H1 (cell line): ENCODE results near the gene BCAS1. TPM values are rescaled to one million over a fixed set of nuclear protein-coding genes. Genes with fewer than 3 reads are reported as not detected.

Source experiments
- CTCF ChIA-PET: fragments of 300-600 bp; sonication (Branson Sonifier 250); formaldehyde crosslinking; loops from one replicate; lab custom pipeline; 2021; ENCODE audit not compliant: partially characterized antibody; lab: Charles Lee
- POLR2A ChIA-PET: fragments of 300-600 bp; sonication (Branson Sonifier 250); formaldehyde crosslinking; loops from one replicate; lab custom pipeline; 2021; ENCODE audit warnings: inconsistent platforms; ENCODE audit not compliant: partially characterized antibody; lab: Charles Lee
- DNase-seq, 2 experiments: peaks; one replicate each; pipeline versions ENCODE4 v3.0.0 to v3.0.0-alpha.2; 2010 to 2022; ENCODE audit warnings: low spot score in 2 of 2, low read depth in 1 of 2, mixed read lengths in 1 of 2
- FAIRE-seq: peaks from 2 replicates; lab custom pipeline; 2011; peaks lifted over from hg19 to GRCh38; lab: Jason Lieb, UNC
- H2AFZ ChIP-seq: 2 replicates; pipeline ENCODE4 v1.8.1; 2012; ENCODE audit warnings: low read length, inconsistent platforms
- H2AK5ac ChIP-seq: 2 replicates; pipeline ENCODE4 v1.6.1; 2013; ENCODE audit warnings: low read depth, low read length
- H2BK120ac ChIP-seq: replicated peaks from 2 replicates; pipeline ENCODE3; 2013; ENCODE audit warnings: low read depth, low read length, inconsistent platforms
- H2BK12ac ChIP-seq: 2 replicates; pipeline ENCODE4 v1.6.1; 2013; ENCODE audit warnings: low read depth, low read length
- H2BK15ac ChIP-seq: 2 replicates; pipeline ENCODE4 v1.6.1; 2013; ENCODE audit warnings: low read length
- H2BK20ac ChIP-seq: 2 replicates; pipeline ENCODE4 v1.6.1; 2013; ENCODE audit warnings: low read length
- H2BK5ac ChIP-seq: 2 replicates; pipeline ENCODE4 v1.6.1; 2013; ENCODE audit warnings: low read depth, low read length
- H3K14ac ChIP-seq: 2 replicates; pipeline ENCODE4 v1.6.1; 2013; ENCODE audit warnings: inconsistent platforms; ENCODE audit not compliant: insufficient read length
- H3K18ac ChIP-seq: 2 replicates; pipeline ENCODE4 v1.6.1; 2013; ENCODE audit warnings: low read length; ENCODE audit errors: extremely low read depth
- H3K23ac ChIP-seq: 2 replicates; pipeline ENCODE4 v1.6.1; 2013; ENCODE audit warnings: inconsistent platforms; ENCODE audit not compliant: insufficient read length
- H3K23me2 ChIP-seq: 2 replicates; pipeline ENCODE4 v1.6.1; 2013; ENCODE audit warnings: low read depth, low read length
- H3K27ac ChIP-seq: 2 replicates; pipeline ENCODE4 v1.6.1; 2011; ENCODE audit warnings: low read depth, low read length, inconsistent platforms
- H3K27me3 ChIP-seq, 4 experiments: replicated peaks in 1 of 4; 1 replicate in 1 of 4; 2 replicates in 3 of 4; pipeline versions ENCODE4 v1.6.1 to v1.8.1; 2011 to 2013; ENCODE audit warnings: low read length in 3 of 4, mild to moderate bottlenecking in 3 of 4, inconsistent platforms in 2 of 4, mixed read lengths in 2 of 4, moderate library complexity in 1 of 4; ENCODE audit not compliant: control insufficient read depth in 3 of 4, insufficient read depth in 3 of 4; ENCODE audit errors: extremely low read depth in 1 of 4
- H3K36me3 ChIP-seq, 4 experiments: 2 replicates each; pipeline versions ENCODE4 v1.6.1 to v1.8.1; 2011 to 2013; ENCODE audit warnings: mild to moderate bottlenecking in 4 of 4, low read length in 3 of 4, moderate library complexity in 2 of 4, control low read depth in 1 of 4, inconsistent platforms in 1 of 4; ENCODE audit not compliant: insufficient read depth in 4 of 4, control insufficient read depth in 2 of 4
- H3K4ac ChIP-seq: replicated peaks from 2 replicates; pipeline ENCODE3; 2013; ENCODE audit warnings: low read length, low read depth, mixed read lengths, inconsistent platforms; ENCODE audit not compliant: insufficient read length
- H3K4me1 ChIP-seq, 4 experiments: replicated peaks in 1 of 4; 1 replicate in 1 of 4; 2 replicates in 3 of 4; pipeline versions ENCODE4 v1.6.1 to v1.8.1; 2011 to 2013; ENCODE audit warnings: low read length in 3 of 4, inconsistent platforms in 2 of 4, mixed read lengths in 1 of 4; ENCODE audit not compliant: insufficient read depth in 4 of 4, control insufficient read depth in 3 of 4
- H3K4me2 ChIP-seq, 2 experiments: 2 replicates each; pipeline versions ENCODE4 v1.6.1 to v1.8.1; 2011 to 2013; ENCODE audit warnings: low read depth in 2 of 2, low read length in 2 of 2, control low read depth in 1 of 2, inconsistent platforms in 1 of 2, mild to moderate bottlenecking in 1 of 2; ENCODE audit not compliant: insufficient read depth in 1 of 2
- H3K4me3 ChIP-seq, 4 experiments: fragments of 200-600, 300-600 bp in 1 of 4; sonication (generic), shearing (Covaris generic), sonication (Bioruptor Twin) in 1 of 4; 2 replicates each; pipeline versions ENCODE4 v1.5.1 to v1.8.1; 2011 to 2016; ENCODE audit warnings: low read length in 4 of 4, low read depth in 3 of 4, control low read depth in 2 of 4, inconsistent platforms in 2 of 4, mild to moderate bottlenecking in 2 of 4, mixed read lengths in 1 of 4, moderate library complexity in 1 of 4; ENCODE audit not compliant: insufficient read depth in 2 of 4; ENCODE audit errors: extremely low read depth in 1 of 4
- H3K56ac ChIP-seq: replicated peaks from 2 replicates; pipeline ENCODE3; 2013; ENCODE audit warnings: low read depth, mild to moderate bottlenecking, mixed read lengths, low read length, inconsistent platforms; ENCODE audit not compliant: insufficient read length
- H3K79me1 ChIP-seq: 2 replicates; pipeline ENCODE4 v1.6.1; 2013; ENCODE audit warnings: low read depth, low read length, control low read depth
- H3K79me2 ChIP-seq, 2 experiments: 2 replicates each; pipeline versions ENCODE4 v1.6.1 to v1.8.1; 2012 to 2013; ENCODE audit warnings: low read length in 2 of 2, mild to moderate bottlenecking in 2 of 2, inconsistent platforms in 1 of 2; ENCODE audit not compliant: insufficient read depth in 2 of 2, control insufficient read depth in 1 of 2
- H3K9ac ChIP-seq, 4 experiments: replicated peaks in 1 of 4; 1 replicate in 1 of 4; 2 replicates in 3 of 4; pipeline versions ENCODE4 v1.6.1 to v1.8.1; 2011 to 2013; ENCODE audit warnings: low read depth in 3 of 4, low read length in 3 of 4, control low read depth in 2 of 4, mild to moderate bottlenecking in 2 of 4, moderate library complexity in 2 of 4, inconsistent platforms in 1 of 4; ENCODE audit errors: extremely low read depth in 1 of 4
- H3K9me3 ChIP-seq, 2 experiments: 2 replicates each; pipeline versions ENCODE4 v1.6.1 to v1.8.1; 2012 to 2013; ENCODE audit warnings: mild to moderate bottlenecking in 2 of 2, moderate library complexity in 2 of 2, control low read depth in 1 of 2, inconsistent platforms in 1 of 2, low read depth in 1 of 2, low read length in 1 of 2, mixed read lengths in 1 of 2; ENCODE audit not compliant: insufficient read depth in 2 of 2
- H4K20me1 ChIP-seq, 2 experiments: replicated peaks in 1 of 2; 2 replicates each; pipeline versions ENCODE3 to v1.8.1; 2011 to 2013; ENCODE audit warnings: inconsistent platforms in 2 of 2, low read length in 2 of 2, mild to moderate bottlenecking in 1 of 2; ENCODE audit not compliant: insufficient read depth in 2 of 2, control insufficient read depth in 1 of 2
- H4K5ac ChIP-seq: 2 replicates; pipeline ENCODE4 v1.6.1; 2013; ENCODE audit warnings: low read length, low read depth, mixed read lengths, inconsistent platforms; ENCODE audit not compliant: insufficient read length
- H4K8ac ChIP-seq: 2 replicates; pipeline ENCODE4 v1.8.0; 2013; ENCODE audit warnings: mild to moderate bottlenecking, moderate library complexity, low read length, inconsistent platforms; ENCODE audit not compliant: insufficient read depth; ENCODE audit errors: extremely low read depth
- H4K91ac ChIP-seq: replicated peaks from 2 replicates; pipeline ENCODE3; 2013; ENCODE audit warnings: low read length, mixed read lengths, inconsistent platforms; ENCODE audit not compliant: insufficient read length
- ASH2L ChIP-seq: fragments of 200-600, 300-600 bp; sonication (generic); IDR thresholded peaks from one replicate; pipeline ENCODE4 v1.7.1; 2017; ENCODE audit warnings: low read length
- ATF2 ChIP-seq: IDR thresholded peaks from 2 replicates; pipeline ENCODE4 v1.6.1; 2012; ENCODE audit warnings: low read length, inconsistent platforms
- CBX8 ChIP-seq: fragments of 300-800, 300-1000 bp; sonication (generic); IDR thresholded peaks from 2 replicates; pipeline ENCODE4 v1.7.1; 2016; ENCODE audit warnings: low read depth, low read length, borderline replicate concordance
- EP300 ChIP-seq, 2 experiments: IDR thresholded peaks; 1 replicate in 1 of 2; 2 replicates in 1 of 2; pipeline ENCODE4 v1.6.1; 2011 to 2012; ENCODE audit warnings: low read depth in 2 of 2, low read length in 2 of 2, mild to moderate bottlenecking in 2 of 2, borderline replicate concordance in 1 of 2, inconsistent platforms in 1 of 2, moderate library complexity in 1 of 2
- FOSL1 ChIP-seq: IDR thresholded peaks from 2 replicates; pipeline ENCODE4 v1.6.1; 2011; ENCODE audit warnings: mild to moderate bottlenecking, low read depth, low read length, moderate library complexity; ENCODE audit not compliant: insufficient read depth
- MAX ChIP-seq: IDR thresholded peaks from 2 replicates; pipeline ENCODE4 v1.6.1; 2012; ENCODE audit warnings: inconsistent platforms
- POLR2A ChIP-seq, 2 experiments: IDR thresholded peaks; 1 replicate in 1 of 2; 2 replicates in 1 of 2; pipeline ENCODE4 v1.6.1; 2011; ENCODE audit warnings: low read depth in 2 of 2, low read length in 2 of 2, mild to moderate bottlenecking in 2 of 2; ENCODE audit errors: control extremely low read depth in 1 of 2
- POU5F1 ChIP-seq: IDR thresholded peaks from 2 replicates; pipeline ENCODE4 v1.6.1; 2011; ENCODE audit warnings: low read depth, mild to moderate bottlenecking, low read length, moderate library complexity
- RAD21 ChIP-seq, 2 experiments: IDR thresholded peaks in 1 of 2; conservative IDR thresholded peaks in 1 of 2; 2 replicates each; pipeline ENCODE4 v1.6.1; 2011; ENCODE audit warnings: low read depth in 2 of 2, low read length in 2 of 2, improper control_type of control experiment in 1 of 2, inconsistent platforms in 1 of 2, mild to moderate bottlenecking in 1 of 2, moderate library complexity in 1 of 2
- RNF2 ChIP-seq: fragments of 200-900, 300-1000 bp; sonication (generic); IDR thresholded peaks from 2 replicates; pipeline ENCODE4 v1.7.1; 2016; ENCODE audit warnings: borderline replicate concordance, low read depth, mild to moderate bottlenecking, antibody characterized with exemption, low read length; ENCODE audit not compliant: poor library complexity, severe bottlenecking; ENCODE audit errors: missing control alignments
- SP1 ChIP-seq: IDR thresholded peaks from 2 replicates; pipeline ENCODE4 v1.6.1; 2011; ENCODE audit warnings: low read depth, low read length
- WGBS, 2 experiments: shearing (Covaris generic) in 1 of 2; methylation state at CpG; one replicate each; pipeline versions ENCODE4 v1.1.6 to v1.1.7; 2013 to 2015; ENCODE audit warnings: low lambda C conversion rate in 2 of 2, mixed read lengths in 2 of 2, inconsistent platforms in 1 of 2, low coverage in 1 of 2, missing lambda C conversion rate in 1 of 2; ENCODE audit not compliant: insufficient replicate concordance in 2 of 2, insufficient coverage in 1 of 2, insufficient read length in 1 of 2; ENCODE audit errors: extremely low coverage in 1 of 2, missing lambda C conversion rate in 1 of 2; 5-methylcytosine and 5-hydroxymethylcytosine counted together
- polyA plus RNA-seq, 7 experiments: library from polyadenylated mRNA; depleted of rRNA in 3 of 7; stranded (reverse) in 5 of 7; unstranded in 2 of 7; fragments of >200 nt in 5 of 7; fragments of 200-250 nt in 2 of 7; gene quantifications; 1 replicate in 5 of 7; 2 replicates in 1 of 7; 4 replicates in 1 of 7; pipeline versions ENCODE4 v1.2.1 to v1.2.3, GENCODE V29; 2011 to 2013; ENCODE audit warnings: missing spikeins in 2 of 7, mixed read lengths in 2 of 7
- total RNA-seq: library from RNA; stranded (reverse); fragmentation: NEBNext Ultra II Directional; extraction: Animal tissue kit (Norgen Biotek cat#: 25700); gene quantifications from 2 replicates; pipeline ENCODE4 v1.2.1, GENCODE V29; 2021

The BCAS1 gene
- total and polyA plus RNA-seq, 2 of the 8 experiments (the other 6 are each of a cell fraction or from before 2014, with no cell fraction given) = 0.06 to 0.19 TPM

- H3K56ac ChIP-seq = no peak overlapping the region
- no peak for DNase-seq
- no peak overlapping the region for H3K4me3 ChIP-seq
- H3K9ac ChIP-seq = no peak overlapping the region
- peaks cover 0 to 1% (median 0%) of the 10 kb centered on the region in 4 experiments; a peak in 1 of 7 replicates for H3K27me3 ChIP-seq
- no peak for FAIRE-seq
- no peak overlapping the region for H2BK120ac ChIP-seq
- H3K23ac ChIP-seq = no peak overlapping the region
- H3K4ac ChIP-seq = no peak overlapping the region
- H2BK5ac ChIP-seq = no peak overlapping the region
- no peak overlapping the region for H3K18ac ChIP-seq
- no peak overlapping the region for H3K4me2 ChIP-seq
- H3K9me3 ChIP-seq = no peaks in the 10 kb centered on the region
- no peak overlapping the region for H2BK20ac ChIP-seq
- POLR2A ChIA-PET = no interaction called here
- H2AFZ ChIP-seq = no peak overlapping the region
- WGBS, 2 experiments = 95% methylated on average over 1 of the region's 1 CpG; no CpG with 5 or more reads in 1 of the 2 experiments
- TF ChIP-seq EP300 (IDR thresholded peaks at IDR 0.05; ENCODE audit: borderline replicate concordance in 1 of 2, low read depth in 2 of 2, low read length in 2 of 2) (no peak), ATF2 (no peak), CBX8 (no peak), RNF2 (no peak), SP1 (no peak), ASH2L (no peak), RAD21 (IDR thresholded peaks at IDR 0.05 in 1 of 2, conservative IDR thresholded peaks at IDR 0.05 in 1 of 2; ENCODE audit: low read depth in 2 of 2, low read length in 2 of 2) (no peak), POLR2A (IDR thresholded peaks at IDR 0.05; ENCODE audit: control extremely low read depth in 1 of 2, low read depth in 2 of 2, low read length in 2 of 2) (no peak), MAX (no peak), FOSL1 (no peak), POU5F1 (no peak)
- no peak overlapping the region for H4K91ac ChIP-seq
- H3K27ac ChIP-seq = no peak overlapping the region
- no peak overlapping the region for H4K8ac ChIP-seq
- H3K14ac ChIP-seq = no peak overlapping the region
- H2BK15ac ChIP-seq = no peak overlapping the region
- H3K36me3 ChIP-seq = no peaks in the 10 kb centered on the region
- H2AK5ac ChIP-seq = no peak overlapping the region
- H3K23me2 ChIP-seq = no peaks in the 10 kb centered on the region; the same call in 1 of the 2 replicates
- no peaks in the 10 kb centered on the region for H3K4me1 ChIP-seq
- H3K79me1 ChIP-seq = no peaks in the 10 kb centered on the region
- no peaks in the 10 kb centered on the region for H4K20me1 ChIP-seq
- CTCF ChIA-PET = interaction anchor here (1.0 to 1.8 kb wide), 3 partner anchors 9 to 91 kb away, joined by 4 to 8 read pairs (median 4); no protein-coding TSS in a partner anchor
- no peaks in the 10 kb centered on the region for H3K79me2 ChIP-seq
- no peak overlapping the region for H4K5ac ChIP-seq
- H2BK12ac ChIP-seq = no peak overlapping the region
Measured at GRCh38 chr20:54108817-54109216, 38.4 kb upstream of the BCAS1 start.
